RWPE2 (cell line): ENCODE results near the gene UBXN2A.

Experiments used
- ATAC-seq: fragments of 200-7000 bp; cut with Tn5 transposase; 3 replicates; pipeline ENCODE4 v1.9.1; 2021; ENCODE audit warnings: low read depth
- DNase-seq: peaks from one replicate; pipeline ENCODE4 v3.0.0-alpha.2; 2020; ENCODE audit warnings: low spot score
- H3K27ac ChIP-seq: fragments of 450-650 bp; 2 replicates; pipeline ENCODE4 v1.5.1; 2017; ENCODE audit warnings: mild to moderate bottlenecking; ENCODE audit not compliant: poor library complexity, severe bottlenecking
- H3K27me3 ChIP-seq: fragments of 250-450 bp; sonication (Bioruptor Pico); 2 replicates; pipeline ENCODE4 v1.5.1; 2021; ENCODE audit warnings: mild to moderate bottlenecking, moderate library complexity; ENCODE audit not compliant: insufficient read depth, poor library complexity, severe bottlenecking
- H3K36me3 ChIP-seq: fragments of 250-450 bp; sonication (Bioruptor Pico); 2 replicates; pipeline ENCODE4 v1.5.1; 2020; ENCODE audit warnings: low read depth, mild to moderate bottlenecking, moderate library complexity
- H3K4me1 ChIP-seq: fragments of 250-450 bp; sonication (Bioruptor Pico); 2 replicates; pipeline ENCODE4 v1.5.1; 2021; ENCODE audit warnings: mild to moderate bottlenecking, moderate library complexity; ENCODE audit not compliant: insufficient read depth, poor library complexity, severe bottlenecking
- H3K4me3 ChIP-seq: fragments of 250-450 bp; sonication (Bioruptor Pico); 2 replicates; pipeline ENCODE4 v1.5.1; 2021; ENCODE audit warnings: mild to moderate bottlenecking, moderate library complexity; ENCODE audit not compliant: severe bottlenecking
- H3K9me3 ChIP-seq: fragments of 250-450 bp; sonication (Bioruptor Pico); 2 replicates; pipeline ENCODE4 v1.5.1; 2021; ENCODE audit warnings: mild to moderate bottlenecking, moderate library complexity; ENCODE audit not compliant: severe bottlenecking
- TF ChIP-seq, protein P1 (sequence below): fragments of 450-650 bp; IDR thresholded peaks from one replicate; pipeline ENCODE4 v1.5.1; 2017; ENCODE audit warnings: mild to moderate bottlenecking, moderate library complexity; ENCODE audit not compliant: poor library complexity, severe bottlenecking

Gene UBXN2A

DNA sequence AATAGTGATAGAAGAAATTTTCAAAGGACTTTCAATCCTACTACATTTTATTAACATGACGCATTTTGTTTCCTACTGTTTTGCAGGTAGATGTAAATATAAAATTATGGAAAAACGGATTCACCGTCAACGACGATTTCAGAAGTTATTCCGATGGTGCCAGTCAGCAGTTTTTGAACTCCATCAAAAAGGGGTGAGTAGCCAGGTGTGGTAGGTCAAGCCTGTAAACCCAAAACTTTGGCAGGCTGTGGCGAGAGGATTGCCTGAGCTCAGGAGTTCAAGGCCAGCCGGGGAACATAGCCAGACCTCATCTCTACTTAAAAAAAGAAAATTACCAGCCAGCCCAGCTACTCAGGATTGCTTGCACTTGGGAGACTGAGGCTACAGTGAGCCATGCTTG, 36.6 kb downstream of the UBXN2A start:
- Histone ChIP-seq H3K27ac (no peak overlapping the region), H3K27me3 (no peaks in the 10 kb centered on the region), H3K9me3 (no peaks in the 10 kb centered on the region), H3K4me3 (no peak overlapping the region), H3K36me3 (peaks cover 39% of the 10 kb centered on the region), H3K4me1 (no peaks in the 10 kb centered on the region)
- TF ChIP-seq, protein P1, sequence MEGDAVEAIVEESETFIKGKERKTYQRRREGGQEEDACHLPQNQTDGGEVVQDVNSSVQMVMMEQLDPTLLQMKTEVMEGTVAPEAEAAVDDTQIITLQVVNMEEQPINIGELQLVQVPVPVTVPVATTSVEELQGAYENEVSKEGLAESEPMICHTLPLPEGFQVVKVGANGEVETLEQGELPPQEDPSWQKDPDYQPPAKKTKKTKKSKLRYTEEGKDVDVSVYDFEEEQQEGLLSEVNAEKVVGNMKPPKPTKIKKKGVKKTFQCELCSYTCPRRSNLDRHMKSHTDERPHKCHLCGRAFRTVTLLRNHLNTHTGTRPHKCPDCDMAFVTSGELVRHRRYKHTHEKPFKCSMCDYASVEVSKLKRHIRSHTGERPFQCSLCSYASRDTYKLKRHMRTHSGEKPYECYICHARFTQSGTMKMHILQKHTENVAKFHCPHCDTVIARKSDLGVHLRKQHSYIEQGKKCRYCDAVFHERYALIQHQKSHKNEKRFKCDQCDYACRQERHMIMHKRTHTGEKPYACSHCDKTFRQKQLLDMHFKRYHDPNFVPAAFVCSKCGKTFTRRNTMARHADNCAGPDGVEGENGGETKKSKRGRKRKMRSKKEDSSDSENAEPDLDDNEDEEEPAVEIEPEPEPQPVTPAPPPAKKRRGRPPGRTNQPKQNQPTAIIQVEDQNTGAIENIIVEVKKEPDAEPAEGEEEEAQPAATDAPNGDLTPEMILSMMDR, result no peak
- DNase-seq (no peak), ATAC-seq (no peak)

DNA sequence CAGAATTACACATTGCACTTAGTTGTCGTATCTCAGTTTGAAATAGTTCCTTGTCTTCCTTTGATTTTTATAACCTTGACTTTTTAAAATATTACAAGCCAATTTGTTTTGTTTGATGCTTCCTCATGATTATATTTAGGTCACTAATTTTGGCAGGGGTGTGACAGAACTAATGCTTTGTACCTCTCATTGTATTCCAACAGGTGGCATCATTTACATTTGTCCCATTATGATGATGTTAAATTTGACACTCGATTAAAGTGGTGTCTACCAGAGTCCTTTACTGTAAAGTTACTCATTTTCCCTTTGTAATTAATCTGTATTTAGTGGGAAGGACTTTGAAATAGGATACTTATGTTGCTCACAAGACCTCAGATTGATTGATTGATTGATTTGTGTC, 48.1 kb downstream of the UBXN2A start:
- Histone ChIP-seq H3K4me1 (no peaks in the 10 kb centered on the region), H3K27me3 (no peaks in the 10 kb centered on the region), H3K36me3 (peaks cover 21% of the 10 kb centered on the region), H3K27ac (no peak overlapping the region), H3K9me3 (no peaks in the 10 kb centered on the region), H3K4me3 (no peak overlapping the region)
- DNase-seq (no peak), ATAC-seq (peak; percentile 54; the same call in 1 of the 3 replicates)
- TF ChIP-seq, protein P1, result peak; percentile 76

DNA sequence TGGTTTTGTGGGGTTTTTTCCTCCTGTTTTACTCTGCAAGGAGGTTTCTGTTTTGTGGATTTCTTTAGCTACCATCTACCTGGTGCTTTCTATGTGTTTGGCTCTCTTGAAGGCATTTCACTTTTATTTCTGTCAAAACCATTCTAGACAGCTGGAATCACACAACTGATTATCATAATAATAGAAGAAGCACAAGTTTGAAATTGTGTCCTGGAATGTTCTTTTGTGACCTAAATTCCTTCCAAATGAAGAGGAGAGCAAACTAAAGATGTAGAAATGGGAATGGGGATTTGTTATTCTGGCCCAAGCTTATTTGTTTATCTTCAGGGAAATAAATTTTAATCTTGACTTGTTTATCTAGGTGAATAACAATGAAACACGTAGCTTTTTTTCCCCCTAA, 52.7 kb downstream of the UBXN2A start:
- Histone ChIP-seq H3K27me3 (no peaks in the 10 kb centered on the region), H3K27ac (no peak overlapping the region), H3K4me3 (no peak overlapping the region), H3K9me3 (no peaks in the 10 kb centered on the region), H3K36me3 (no peaks in the 10 kb centered on the region; the same call in 1 of the 2 replicates), H3K4me1 (no peaks in the 10 kb centered on the region)
- no peak for DNase-seq
- ATAC-seq, result no peak
- TF ChIP-seq, protein P1, result no peak

DNA sequence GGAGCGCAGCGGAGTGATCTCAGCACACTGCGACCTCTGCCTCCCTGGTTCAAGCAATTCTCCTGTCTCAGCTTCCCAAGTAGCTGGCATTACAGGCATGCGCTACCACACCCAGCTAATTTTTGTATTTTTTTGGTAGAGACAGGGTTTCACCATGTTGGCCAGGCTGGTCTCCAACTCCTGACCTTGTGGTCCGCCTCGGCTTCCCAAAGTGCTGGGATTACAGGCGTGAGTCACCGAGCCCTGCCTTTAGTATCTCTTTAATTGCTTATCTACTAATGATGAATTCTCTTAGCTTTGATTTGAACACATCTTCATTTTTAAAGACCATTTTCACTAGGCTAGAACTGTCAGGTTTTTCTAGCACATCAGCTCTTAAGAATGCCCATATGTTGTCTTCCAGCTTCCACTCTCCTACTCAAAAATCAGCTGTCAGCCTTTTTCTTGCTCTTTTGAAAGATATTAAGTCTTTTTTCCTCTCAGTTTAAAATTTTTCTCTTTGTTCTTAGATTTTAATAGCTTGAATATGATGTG, 53.5 kb downstream of the UBXN2A start:
- H3K4me1 ChIP-seq, result no peaks in the 10 kb centered on the region
- H3K36me3 ChIP-seq, result no peaks in the 10 kb centered on the region; the same call in 1 of the 2 replicates
- H3K4me3 ChIP-seq, result no peak overlapping the region
- ATAC-seq, result no peak
- DNase-seq, result no peak
- TF ChIP-seq, protein P1, result no peak
- no peaks in the 10 kb centered on the region for H3K27me3 ChIP-seq
- H3K9me3 ChIP-seq, result no peaks in the 10 kb centered on the region
- no peak overlapping the region for H3K27ac ChIP-seq

DNA sequence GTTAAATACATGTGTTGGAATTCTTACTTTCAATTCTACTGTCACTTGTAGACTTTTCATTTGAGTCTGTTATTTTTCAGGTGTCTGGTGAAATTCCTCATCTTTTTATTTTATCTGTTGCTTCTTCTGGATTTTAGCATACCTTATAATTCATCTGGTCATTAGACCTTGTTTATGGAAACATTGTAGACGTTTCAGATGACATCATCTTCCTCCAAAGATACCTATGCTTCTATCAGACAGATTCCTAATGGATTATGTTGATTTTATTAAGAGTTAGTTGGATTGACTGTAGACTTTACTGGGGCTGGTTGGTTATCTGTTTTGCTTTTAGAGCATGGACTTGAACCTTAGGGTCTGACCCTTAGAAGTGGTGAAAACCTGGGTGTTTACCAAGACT, 54.3 kb downstream of the UBXN2A start:
- H3K27me3 ChIP-seq, result no peaks in the 10 kb centered on the region
- no peak for ATAC-seq
- H3K4me3 ChIP-seq, result no peak overlapping the region
- peaks cover under 1% of the 10 kb centered on the region; the same call in 1 of the 2 replicates for H3K36me3 ChIP-seq
- no peak for DNase-seq
- no peak overlapping the region for H3K27ac ChIP-seq
- H3K9me3 ChIP-seq, result no peaks in the 10 kb centered on the region
- no peaks in the 10 kb centered on the region for H3K4me1 ChIP-seq
- TF ChIP-seq, protein P1, result no peak
